ENCODE results near the gene TEAD1.
A peak's percentile ranks its signal among the peaks of the same experiment; 100 is the strongest.
"Not testable (repeated sequence)": the region's sequence is repeated elsewhere in the genome, so short reads cannot be mapped to it uniquely, and the experiment has no call there.

TEAD1 gene

DNA sequence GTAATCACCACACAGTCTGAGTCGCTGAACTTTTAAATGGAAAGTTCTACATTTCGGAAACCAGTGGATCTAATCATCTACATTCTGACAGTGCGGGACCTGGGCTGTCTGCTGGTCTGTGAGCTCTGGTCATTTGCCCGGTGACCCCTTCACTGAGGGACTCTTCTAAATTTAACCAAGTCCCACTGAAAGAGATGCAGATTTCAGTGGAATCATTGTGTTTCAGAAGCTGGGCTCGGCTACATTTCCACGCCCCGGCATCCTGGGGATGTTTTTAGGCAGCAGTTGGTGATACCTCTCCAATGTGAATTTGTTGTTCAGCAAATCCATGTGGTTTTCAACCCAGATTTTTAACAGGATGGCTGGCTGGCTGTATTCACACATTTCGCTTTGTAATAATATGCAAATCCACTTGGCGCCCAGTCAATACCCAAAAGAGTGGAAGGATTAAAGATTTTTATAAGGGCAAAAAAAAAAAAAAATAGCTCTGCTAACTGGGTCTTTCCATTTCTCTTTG, 189.4 kb downstream of the TEAD1 start:
- DNase-seq (ENCODE audit: low spot score): no peak

DNA sequence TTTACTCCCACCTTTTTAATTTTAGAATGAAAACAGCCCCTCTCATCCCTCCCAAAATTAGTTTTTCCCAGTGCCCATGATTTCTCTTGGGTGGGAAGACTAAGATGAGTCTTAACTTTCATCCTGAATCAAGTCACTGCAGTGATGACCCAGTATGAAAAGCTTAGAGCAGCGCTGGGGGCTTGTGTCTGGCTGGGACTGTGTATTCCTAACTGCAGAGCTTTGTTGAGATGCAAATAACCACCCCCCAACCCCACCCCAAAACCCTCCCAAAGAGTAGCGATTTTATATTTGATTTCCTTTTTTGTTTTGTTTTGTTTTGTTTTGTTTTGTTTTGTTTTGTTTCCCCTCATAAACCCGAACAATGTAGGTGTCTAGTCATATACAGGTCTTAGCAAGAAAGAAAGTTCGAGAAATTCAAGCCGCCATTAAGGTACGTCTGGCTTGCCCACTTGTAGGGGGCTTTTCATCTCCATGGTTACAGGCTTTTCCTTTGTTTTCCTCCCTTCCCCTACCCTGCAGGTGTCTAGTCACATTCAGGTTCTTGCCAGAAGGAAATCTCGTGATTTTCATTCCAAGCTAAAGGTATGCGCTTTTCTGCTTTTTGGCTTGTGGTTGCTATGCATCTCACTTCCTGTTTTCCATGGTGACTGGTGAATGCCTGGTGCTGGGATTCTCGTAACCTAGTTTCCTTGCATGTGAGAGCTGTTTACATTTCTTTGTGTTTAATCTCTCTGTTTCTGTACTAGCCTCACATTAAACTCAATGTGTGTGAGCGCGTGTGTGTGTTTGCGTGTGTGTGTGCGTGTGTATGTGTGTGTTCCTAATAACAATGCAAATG, 190.3 kb downstream of the TEAD1 start:
- no peak for DNase-seq (ENCODE audit: low spot score)

DNA sequence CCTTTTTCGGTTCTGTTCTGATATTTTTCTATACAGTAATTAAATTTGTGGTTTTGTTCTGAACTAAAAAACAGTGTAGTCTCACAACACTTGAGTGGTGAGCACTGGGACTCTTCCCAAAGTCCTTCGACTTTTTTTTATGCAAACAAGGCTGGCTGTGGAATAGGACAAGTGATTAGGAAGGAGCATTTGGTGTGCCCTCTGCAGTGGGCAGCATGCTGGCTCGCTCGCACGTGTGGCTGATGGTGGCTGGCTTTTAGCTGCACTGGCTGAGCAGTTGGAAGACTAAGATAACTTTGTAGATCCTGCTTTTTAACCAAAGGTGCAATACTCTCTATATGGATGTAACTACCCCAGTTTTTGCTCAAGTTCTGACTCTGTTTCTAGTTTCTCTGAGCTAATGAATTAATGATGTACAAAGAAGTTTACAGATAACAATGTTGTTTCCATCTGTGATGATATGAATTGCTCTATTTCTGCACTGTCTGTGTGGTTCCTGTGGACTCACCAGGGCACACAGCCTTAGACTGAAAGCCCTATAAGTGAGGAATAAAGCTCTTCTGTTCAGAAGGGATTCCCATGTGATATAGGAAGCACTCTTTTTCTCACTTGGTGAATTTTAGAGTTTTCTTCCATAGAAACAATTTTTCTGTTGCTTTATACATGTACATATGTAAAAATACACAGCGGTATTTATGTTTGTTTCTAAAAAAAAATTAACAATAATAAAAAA, 191.8 kb downstream of the TEAD1 start:
- no peak for DNase-seq (ENCODE audit: low spot score)

DNA sequence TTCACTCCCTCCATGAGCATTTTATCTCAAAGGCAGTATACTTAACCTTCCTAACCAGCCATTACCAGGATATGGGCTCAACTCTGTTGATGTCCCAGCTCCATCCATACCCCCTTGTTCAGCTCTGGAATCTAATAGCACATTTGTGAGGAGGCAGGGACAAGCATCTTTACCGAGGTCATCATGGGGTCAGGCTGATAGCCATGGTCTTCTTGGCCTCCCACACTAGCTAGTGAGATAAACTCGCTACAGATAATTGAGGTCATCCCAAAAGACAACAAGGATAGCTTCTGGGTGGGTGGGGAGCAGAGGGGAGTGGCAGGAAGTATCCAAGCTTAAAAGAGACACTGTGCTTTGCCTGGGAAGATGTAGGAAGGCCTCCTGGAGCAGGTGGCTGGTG, 193.3 kb downstream of the TEAD1 start:
- DNase-seq (ENCODE audit: low spot score): no peak

DNA sequence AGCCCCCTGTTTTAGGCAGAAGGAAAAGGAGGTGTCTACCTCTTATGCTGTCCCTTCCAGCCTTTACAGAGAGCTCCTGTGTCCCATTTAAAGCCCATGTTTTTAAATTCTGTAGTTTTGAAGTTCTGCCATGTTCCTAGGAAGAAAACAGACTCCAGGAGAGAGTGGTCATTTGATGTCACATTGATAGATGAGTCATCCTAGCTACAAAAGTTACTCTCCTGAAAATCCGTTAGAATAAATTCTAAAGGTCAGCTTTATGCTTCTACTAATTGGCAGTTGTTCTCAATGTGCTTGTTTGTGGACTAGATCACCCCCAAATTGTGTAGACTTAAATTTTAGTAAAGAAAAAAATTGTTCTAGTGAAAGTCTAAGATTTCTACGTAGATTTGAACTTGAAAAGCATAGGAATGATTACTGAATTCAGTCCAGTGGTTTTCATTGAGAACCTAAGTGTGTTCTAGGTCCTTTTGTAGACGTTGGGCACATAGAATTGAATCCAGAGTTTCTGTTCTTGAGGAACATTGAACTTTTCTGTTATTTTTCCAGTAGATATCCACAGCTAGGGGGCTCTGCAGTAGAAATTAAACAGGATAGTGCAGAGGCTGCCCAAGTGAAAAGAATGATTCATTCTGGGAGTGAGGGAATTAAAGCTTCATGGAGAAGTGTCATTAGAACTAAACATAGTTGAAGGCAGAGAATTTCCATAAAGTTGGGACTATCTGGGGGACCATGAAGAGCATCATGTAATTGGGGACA, 194.3 kb downstream of the TEAD1 start:
- no peak for DNase-seq (ENCODE audit: low spot score)

DNA sequence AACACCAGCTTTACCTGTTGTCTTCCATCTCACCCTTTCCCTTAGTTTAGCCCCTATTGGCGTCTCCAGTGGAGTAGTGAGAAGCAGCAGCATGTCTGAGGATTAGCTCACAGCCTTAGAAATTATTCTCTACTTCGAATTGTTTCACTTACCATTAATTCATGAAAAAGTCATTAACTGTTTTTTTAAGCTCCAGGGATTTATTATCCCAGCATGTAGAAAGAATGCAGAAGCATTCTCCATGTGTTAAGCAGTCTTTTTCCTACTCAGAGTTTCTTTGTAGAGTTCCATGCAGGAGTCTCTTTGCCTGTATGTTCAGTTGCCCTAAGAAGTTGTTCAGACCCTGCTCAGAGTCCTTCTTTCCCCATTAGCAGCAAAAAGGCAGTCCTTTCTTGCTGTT, 197.0 kb downstream of the TEAD1 start:
- DNase-seq (ENCODE audit: low spot score): no peak

DNA sequence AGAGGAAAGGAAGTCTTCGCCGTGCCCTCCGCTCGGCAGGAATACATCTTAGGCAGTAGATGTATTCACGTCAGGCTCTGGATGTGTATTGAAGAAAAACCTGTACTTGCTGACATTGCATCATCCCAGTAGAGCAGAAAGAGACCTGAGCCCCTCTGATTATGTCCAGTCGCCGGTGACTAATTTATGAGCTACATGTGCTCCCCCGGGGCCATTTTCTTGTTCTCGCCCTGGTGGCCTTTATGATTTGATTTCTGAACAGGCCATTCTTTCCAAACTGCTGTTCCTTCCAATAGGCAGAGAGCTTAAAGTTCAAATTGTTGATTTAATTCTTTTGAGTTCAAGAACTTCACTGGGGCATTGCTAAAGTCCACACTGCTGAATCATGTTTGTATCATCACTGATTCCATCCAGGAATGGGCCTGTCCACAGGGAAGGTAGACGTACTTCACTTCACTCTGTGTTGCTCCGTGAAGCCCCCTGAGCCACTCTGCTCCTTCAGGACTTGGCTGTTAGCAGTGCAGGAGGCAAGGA, 197.6 kb downstream of the TEAD1 start:
- no peak for DNase-seq (ENCODE audit: low spot score)

DNA sequence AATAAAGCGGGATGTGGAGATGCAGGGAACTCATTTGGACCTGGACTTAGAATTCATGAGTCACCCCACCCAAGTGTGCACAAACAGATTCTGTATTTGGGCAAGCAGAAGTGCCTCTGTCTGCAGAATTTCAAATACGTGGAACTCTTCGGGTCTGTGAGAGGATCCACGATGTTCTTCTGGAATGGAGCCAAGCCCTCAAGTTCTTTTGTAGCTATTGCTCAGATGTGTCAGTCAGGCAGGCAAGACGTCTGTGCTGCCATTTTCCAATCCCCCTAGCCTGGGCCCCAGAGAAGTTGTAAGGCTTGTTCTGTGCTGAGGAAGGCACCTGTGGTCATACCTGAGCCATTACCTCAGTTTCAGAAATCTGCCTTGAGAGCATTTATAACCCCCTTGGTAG, 202.1 kb downstream of the TEAD1 start:
- no peak for DNase-seq (ENCODE audit: low spot score)

DNA sequence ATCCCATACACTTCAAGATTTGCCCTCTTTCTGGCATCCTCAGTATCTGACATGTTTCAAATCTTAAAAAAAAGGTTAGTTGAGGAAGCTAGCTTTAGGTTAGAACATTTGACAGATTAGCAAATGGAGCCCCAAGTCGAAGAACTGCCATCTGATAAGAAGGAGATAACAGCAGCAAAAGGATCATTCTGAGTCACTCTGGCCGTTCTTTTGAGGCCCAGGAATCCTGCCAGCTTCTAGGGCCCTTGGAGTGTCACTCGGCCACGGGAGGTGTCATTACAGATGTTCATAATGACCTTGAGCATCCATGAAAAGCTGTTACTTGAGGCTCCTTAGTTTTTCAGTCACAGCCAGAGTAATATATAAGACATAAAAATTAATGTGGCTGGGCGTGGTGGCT, 202.8 kb downstream of the TEAD1 start:
- DNase-seq (ENCODE audit: low spot score): no peak

DNA sequence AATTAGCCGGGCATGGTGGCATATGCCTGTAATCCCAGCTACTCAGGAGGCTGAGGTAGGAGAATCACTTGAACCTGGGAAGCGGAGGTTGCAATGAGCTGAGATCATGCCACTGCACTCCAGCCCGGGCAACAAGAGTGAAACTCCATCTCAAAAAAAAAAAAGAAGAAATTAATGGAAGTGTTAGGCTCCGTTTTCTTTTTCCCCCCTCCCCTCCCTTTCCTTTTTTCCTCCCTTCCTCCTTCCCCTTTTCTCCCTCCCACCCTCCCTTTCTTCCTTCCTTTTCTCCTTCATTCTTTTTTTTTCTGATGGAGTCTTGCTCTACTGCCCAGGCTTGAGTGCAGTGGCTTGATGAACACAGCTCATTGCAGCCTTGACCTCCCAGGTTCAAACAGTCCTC, 203.3 kb downstream of the TEAD1 start:
- DNase-seq (ENCODE audit: low spot score): not testable (repeated sequence)

DNA sequence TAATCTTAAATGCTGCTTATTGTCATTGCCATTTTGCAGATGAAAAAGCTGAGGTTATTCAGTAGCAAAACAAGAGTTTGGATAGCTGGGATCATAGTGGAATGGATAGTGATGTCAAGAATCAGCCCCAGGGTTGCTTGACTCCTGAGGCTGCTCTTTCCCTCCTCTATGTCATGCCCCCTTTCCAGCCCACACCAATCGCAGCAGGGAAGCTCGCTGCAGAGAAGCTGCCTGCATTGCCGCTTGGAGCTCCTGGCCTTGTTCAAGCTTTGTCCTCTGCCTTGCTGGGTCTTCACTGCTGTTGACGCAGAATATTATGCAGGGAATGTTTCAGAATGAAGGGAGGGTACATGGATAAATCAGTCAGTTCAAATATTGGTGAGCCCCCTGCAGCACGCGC, 206.1 kb downstream of the TEAD1 start:
- no peak for DNase-seq (ENCODE audit: low spot score)

DNA sequence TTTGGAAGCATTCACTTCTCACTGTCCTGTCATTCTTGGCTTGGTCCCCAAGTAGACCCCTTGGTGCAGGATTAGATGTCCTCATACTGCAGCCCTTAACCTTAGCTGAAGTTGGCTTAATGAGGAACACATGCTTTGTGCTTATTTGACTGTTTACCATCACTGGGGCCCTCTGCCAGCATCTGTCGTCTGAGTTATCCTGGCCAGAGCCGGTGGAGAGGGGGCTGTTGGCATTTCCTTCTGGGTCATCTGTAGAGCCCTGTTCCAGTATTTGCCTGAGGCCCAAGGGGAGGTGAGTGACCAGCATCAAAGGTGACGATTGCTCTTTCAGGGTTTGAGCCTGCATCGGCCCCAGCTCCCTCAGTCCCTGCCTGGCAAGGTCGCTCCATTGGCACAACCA, 208.4 kb downstream of the TEAD1 start:
- DNase-seq (ENCODE audit: low spot score): no peak

DNA sequence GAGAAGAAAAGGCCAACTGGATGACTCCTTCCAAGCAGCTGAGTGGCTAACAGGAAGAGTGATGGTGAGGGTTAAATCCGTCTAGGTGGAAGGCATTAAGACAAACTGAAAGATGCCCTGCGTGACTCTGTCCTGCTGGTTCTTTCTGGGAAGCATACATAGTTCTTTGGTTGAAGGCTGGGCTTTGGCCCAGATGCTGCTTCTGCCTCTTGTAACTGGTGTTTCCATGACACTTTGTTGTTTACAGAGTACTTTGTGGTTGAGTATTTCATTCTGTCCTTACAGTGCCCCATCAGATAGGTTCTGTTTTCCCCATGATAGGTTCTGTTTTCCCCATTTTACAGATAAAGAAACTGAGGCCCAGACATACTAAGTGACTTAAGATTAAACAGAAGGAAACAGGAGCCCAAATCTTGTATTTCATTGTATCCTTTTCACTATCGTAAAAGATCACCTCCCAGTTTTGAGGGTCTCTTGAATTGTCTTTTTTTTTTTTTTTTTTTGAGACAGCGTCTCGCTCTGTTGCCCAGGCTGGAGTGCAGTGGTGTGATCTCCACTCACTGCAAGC, 210.6 kb downstream of the TEAD1 start:
- no peak for DNase-seq (ENCODE audit: low spot score)

DNA sequence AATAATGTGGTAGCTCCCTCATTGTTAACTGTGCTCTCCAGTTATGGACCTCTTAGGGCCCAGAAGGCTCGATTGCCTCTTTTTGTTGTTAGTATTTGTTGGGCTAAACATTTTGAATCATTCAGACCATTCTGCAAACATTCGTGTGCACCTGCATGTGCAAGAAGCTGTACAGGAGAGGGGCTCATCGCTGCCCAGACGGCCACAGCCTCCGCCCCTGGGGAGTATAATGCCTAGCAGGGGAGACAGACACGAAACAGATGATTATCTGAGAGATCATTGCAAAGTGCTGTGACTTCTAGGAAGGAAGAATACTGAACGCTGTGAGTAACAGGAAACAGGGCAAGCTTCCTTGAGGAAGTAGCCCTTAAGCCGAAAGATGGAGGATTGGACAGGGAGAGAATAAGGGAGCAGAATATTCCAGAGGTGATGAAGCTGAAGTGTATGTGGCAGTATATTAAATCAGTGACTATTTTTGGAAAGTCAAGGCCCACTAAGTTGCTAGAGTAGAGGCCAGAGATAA, 211.6 kb downstream of the TEAD1 start:
- DNase-seq (ENCODE audit: low spot score): no peak

DNA sequence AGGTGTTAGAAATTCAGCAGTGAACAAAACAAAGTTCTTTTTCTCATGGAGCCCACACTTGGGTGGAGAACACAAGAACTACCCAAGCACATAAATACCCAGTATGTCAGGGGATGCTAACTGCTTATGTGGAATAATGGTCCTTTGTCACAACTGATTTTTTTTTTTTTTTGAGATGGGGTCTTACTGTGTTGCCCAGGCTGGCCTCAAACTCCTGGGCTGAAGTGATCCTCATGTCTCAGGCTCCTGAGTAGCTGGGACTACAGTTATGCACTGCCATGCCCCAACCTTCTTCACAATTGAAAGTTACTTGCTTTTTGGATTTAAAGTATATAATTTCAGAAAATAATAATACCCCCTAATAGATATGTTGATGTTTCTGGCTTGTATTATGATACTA, 212.3 kb downstream of the TEAD1 start:
- DNase-seq (ENCODE audit: low spot score): no peak

DNA sequence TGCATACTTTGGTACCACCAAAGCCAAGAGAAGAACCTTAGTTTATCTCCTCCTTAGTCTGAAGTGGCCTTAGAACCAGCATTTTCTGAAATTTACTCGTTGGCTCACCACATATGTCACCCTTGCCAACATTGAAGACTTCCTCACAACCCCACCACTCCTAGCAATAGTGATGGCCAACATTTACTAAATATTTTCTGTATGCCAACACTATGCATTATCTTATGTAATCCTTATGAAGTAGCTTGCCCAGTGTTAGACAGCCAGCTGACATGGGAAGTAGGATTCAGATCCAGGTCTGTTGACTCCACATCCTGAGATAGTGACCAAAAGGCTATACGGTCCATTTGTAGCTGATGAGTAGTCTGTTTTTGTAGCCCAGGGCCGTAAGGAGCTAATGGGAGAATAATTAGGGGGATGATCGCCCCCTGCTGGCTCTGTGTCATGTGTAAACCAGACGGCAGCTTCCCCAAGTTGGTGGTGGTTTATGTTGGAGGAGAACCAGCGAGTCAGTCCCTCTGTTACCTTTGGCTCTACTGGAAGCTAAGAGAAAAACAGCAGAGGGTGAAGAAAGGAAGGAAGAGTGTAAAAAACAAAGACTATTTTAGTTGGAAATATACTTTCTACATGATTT, 214.4 kb downstream of the TEAD1 start:
- DNase-seq (ENCODE audit: low spot score): peak; percentile 38

DNA sequence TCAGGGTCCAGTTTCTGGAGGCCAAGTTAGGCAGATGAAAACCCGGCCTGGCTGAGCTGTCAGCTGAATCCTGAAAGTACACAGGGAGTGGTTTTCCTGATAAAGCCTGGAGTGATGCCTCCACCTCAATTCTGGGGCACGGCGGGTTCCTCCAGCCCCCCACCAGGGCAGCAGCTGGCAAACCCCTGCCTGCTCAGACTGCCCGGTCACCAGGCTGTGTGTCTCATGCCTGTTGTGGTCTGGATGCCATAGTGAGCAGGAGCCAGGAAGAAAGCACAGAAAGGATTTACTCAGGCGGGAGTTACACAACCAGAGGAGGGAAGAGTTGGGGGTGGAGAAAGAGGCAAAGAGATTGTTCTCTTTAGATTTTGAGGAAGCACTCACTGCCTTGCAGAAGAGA, 215.0 kb downstream of the TEAD1 start:
- no peak for DNase-seq (ENCODE audit: low spot score)

DNA sequence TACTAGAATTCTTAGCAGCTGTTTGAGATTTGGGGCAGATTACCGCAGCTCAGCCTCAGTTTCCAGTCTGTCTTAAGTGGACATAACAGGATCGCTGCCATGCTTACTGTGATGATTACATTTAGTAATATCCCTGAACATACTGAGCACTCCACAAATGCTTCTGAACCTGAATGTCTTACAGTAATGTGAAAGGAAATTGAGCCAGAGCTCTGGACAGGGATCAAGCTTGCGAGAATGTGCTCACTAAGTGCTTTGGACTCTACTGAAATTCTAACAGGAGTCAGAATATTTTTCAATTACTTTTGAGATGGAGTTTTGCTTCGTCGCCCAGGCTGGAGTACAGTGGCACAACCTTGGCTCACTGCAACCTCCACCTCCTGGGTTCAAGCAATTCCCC, 216.3 kb downstream of the TEAD1 start:
- no peak for DNase-seq (ENCODE audit: low spot score)

DNA sequence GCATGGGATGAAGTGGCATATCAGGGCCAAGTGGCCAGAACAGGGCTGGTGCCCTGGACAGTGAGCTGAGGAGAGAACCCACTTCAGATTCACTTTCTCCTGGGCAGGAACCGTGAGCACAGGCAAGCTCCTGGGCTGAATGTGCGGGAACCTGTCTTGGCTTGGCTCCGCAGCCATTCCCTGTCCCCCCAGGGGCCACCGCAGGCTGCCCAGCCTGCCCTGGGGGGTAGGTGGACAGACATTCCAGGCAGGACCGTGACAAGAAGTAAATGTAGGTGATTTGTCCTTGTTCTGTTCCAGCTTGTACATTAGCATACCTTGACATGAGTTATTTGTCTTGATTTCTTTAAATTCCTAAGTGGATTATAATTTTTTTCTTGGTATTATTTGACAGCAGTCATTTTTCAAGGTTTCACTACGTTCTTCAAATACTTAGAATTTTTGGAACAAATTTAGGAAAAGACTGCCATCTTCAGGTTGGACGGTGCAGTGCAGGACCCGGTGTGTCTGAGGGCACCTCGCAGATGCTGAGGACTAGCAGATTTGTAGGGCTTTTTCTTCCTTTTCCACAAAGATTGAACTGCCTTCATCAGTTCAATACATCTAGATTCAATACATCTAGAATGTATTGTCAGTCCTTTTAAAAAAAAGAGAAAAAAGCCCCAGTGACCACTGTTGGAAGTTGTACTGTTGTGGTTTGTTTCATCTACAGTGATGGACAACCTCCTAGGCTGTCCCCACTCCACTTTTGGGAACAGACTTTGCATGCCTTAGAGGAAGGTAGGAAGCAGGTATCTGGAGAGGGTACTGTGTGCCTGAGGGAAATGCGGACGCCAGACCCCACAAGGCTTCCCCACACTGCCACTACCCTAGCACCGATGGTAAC, 219.8 kb downstream of the TEAD1 start:
- peak; percentile 17 for DNase-seq (ENCODE audit: low spot score)

DNA sequence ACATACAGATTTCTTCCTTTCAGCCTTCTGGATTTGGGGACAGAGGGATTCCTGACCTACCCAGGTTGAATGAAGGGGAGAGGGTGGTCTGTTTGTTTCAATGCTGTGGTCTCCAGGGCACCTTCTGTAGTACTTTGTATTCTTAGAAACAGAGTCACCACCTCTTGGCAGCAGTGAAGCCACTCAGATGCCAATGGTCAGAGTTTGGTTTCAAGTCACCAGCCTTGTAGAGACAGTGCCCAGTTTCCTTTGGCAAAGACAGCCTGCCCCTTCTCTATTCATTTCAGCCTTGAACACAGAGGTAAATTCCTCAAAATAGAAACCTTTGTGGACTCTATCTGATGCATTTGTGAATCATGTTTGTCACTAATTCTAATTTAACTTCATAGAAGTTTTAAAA, 223.2 kb downstream of the TEAD1 start:
- no peak for DNase-seq (ENCODE audit: low spot score)

Measured in hematopoietic multipotent progenitor cell treated with erythropoietin and hydrocortisone succinate and interleukin-3 and kit ligand, for 15 days (in vitro differentiated cells).